ENCODE results near the gene TEPSIN. TPM values are rescaled to one million over a fixed set of nuclear protein-coding genes. Genes with fewer than 3 reads are reported as not detected.

Gene TEPSIN
- total RNA-seq, 2 donors from 2014 or later: 26.3 to 35.0 TPM

DNA sequence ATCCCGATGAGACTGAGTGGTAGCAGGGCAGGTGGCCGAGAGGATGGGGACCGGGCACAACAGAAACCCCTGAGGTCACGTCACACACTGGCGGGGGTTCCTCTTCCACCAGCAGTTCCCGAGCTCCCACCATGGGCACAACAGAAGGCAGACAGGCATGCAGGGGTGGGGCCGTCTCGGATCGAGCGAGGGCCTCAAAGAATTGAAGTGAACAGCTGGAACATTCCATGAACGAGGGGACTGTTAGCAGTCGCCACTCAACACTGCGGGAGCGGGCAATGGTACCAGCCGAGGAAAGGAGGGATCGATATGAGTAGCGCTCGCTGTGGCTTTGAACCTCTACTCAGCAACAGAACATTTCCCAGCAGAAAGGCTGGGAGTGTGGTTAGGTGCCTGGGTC is 21.4 kb downstream of the TEPSIN start:
- Mint-ChIP-seq H3K27ac (no peak overlapping the region), H3K27me3 (no peaks in the 10 kb centered on the region), H3K36me3 (ENCODE audit: low read depth) (no peaks in the 10 kb centered on the region), H3K4me1 (peaks cover 4% of the 10 kb centered on the region), H3K4me3 (no peak overlapping the region), H3K9me3 (no peaks in the 10 kb centered on the region)
- ATAC-seq (replicated peaks): no peak

DNA sequence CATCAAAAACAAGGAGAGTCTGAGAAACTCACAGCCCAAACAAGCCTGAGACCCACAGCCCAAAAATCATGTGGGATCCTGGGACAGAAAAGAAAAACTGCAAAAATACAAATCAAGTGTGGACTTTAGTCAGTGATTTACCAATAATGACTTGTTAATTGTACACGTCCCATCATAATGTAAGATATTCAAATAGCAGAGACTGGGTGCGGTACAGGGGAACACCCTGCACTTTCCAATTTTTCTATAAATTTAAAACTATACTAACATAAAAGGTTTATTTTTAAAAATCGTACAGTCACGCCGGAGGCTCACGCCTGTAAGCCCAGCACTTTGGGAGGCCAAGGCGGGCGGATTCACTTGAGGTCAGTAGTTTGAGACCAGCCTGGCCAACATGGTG is 24.9 kb downstream of the TEPSIN start:
- no peak for ATAC-seq (replicated peaks)
- H3K36me3 Mint-ChIP-seq (ENCODE audit: low read depth): no peaks in the 10 kb centered on the region
- H3K4me1 Mint-ChIP-seq: no peaks in the 10 kb centered on the region
- no peak overlapping the region for H3K27ac Mint-ChIP-seq
- H3K9me3 Mint-ChIP-seq: no peaks in the 10 kb centered on the region
- H3K4me3 Mint-ChIP-seq: no peak overlapping the region
- no peaks in the 10 kb centered on the region for H3K27me3 Mint-ChIP-seq

DNA sequence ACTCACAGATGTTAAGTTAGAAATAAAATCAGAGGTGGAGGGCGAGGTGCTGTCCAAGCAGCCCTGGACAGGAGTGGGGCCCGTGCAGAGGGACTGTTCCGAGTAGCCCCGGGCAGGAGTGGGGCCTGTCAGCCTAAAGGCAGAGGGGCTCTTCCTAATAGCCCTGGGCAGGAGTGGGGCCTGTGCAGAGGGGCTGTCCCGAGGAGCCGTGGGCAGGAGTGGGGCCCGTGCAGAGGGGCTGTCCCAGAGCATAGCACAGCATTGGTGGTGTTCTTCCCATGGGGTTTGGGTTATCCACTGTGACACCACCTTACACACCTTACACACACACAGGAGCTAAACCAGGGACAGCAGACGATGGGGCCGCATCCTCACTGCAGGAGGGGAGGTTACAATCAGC is 26.5 kb downstream of the TEPSIN start:
- no peak for ATAC-seq (replicated peaks)
- no peaks in the 10 kb centered on the region for H3K4me1 Mint-ChIP-seq
- no peak overlapping the region for H3K27ac Mint-ChIP-seq
- no peaks in the 10 kb centered on the region for H3K27me3 Mint-ChIP-seq
- no peaks in the 10 kb centered on the region for H3K9me3 Mint-ChIP-seq
- H3K4me3 Mint-ChIP-seq: no peak overlapping the region
- no peaks in the 10 kb centered on the region for H3K36me3 Mint-ChIP-seq (ENCODE audit: low read depth)

DNA sequence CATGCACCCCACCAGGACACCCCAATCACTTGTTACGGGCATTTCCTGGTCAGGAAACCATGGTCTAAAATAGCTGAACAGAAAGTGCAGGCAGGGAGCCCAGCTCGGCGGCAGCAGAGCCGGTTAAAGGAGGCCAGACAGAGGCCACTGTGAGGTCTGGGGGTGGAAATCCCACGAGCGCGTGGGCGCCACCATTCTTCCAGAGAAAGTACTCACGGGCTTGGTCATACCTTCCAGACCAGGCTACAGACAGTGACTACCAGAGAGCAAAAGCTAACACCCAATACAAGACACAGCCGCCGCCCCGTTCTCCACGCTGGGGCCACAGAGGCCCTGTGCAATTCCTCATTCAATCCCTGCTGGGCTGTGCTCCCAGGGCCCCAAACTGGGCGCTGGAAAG is 28.0 kb downstream of the TEPSIN start:
- H3K4me1 Mint-ChIP-seq: no peaks in the 10 kb centered on the region
- H3K36me3 Mint-ChIP-seq (ENCODE audit: low read depth): no peaks in the 10 kb centered on the region
- H3K4me3 Mint-ChIP-seq: no peak overlapping the region
- no peak overlapping the region for H3K27ac Mint-ChIP-seq
- no peaks in the 10 kb centered on the region for H3K9me3 Mint-ChIP-seq
- ATAC-seq (replicated peaks): no peak
- no peaks in the 10 kb centered on the region for H3K27me3 Mint-ChIP-seq

DNA sequence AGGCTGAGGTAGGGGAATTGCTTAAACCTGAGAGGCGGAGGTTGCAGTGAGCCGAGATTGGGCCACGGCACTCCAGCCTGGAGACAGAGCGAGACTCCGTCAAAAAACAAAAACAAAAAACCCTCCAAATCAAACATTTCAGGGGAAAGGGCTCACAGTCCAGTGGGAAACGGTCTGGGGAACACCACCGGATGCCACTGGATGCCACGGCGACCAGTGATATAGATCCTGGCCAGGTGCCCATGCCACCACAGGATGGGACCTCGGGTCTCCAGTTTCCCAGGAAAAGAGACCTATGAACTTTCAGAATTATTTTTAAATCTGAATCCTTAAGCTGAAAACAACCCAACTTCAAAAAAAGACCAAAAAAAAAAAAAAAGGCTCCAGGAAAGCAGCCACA is 28.4 kb downstream of the TEPSIN start:
- Mint-ChIP-seq H3K36me3 (ENCODE audit: low read depth) (no peaks in the 10 kb centered on the region), H3K4me1 (no peaks in the 10 kb centered on the region), H3K27me3 (no peaks in the 10 kb centered on the region), H3K4me3 (no peak overlapping the region), H3K9me3 (no peaks in the 10 kb centered on the region), H3K27ac (no peak overlapping the region)
- ATAC-seq (replicated peaks): no peak

DNA sequence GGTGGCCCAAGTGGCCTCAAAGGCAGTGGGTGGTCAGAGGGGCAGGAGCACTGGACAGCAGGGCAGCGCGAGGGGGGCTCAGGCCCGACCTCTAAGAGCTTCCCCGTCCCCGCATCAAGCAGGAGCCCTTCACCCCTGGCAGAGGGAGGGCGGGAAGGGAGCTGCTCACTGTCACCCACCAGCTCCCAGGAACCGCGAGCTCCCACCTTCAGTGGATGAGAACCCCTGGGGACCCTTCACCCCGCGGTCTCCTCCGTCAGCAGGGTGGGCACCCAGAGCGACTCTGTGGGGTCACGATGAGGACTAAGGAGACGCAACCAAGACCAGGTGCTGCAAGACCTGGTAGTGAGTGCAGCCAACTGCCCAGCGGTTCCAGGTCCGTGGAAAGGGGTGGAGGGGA is 29.7 kb downstream of the TEPSIN start:
- no peaks in the 10 kb centered on the region for H3K27me3 Mint-ChIP-seq
- no peak overlapping the region for H3K4me3 Mint-ChIP-seq
- no peaks in the 10 kb centered on the region for H3K4me1 Mint-ChIP-seq
- no peak overlapping the region for H3K27ac Mint-ChIP-seq
- ATAC-seq (replicated peaks): no peak
- no peaks in the 10 kb centered on the region for H3K36me3 Mint-ChIP-seq (ENCODE audit: low read depth)
- H3K9me3 Mint-ChIP-seq: no peaks in the 10 kb centered on the region

DNA sequence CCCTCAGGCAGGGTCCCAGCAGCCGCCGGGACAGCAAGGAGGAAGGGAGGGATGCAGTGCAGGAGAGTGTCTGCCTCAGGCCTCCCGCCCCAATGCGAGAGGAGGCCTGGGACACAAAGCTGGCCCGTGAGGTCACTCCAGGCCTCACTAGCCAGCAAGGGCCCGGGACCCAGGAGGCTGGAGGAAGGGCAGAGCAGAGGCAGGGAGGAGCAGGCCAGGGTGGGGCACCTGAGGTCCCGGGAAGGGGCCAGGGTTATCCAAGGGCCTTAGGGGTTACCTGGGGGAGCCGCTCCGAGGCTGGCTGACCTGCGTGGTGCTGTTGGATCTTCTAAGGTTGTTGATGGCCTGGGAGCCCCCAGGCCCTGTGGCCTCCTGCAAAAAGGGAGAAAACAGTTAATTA is 30.2 kb downstream of the TEPSIN start:
- no peak for ATAC-seq (replicated peaks)
- Mint-ChIP-seq H3K36me3 (ENCODE audit: low read depth) (no peaks in the 10 kb centered on the region), H3K4me1 (no peaks in the 10 kb centered on the region), H3K27me3 (no peaks in the 10 kb centered on the region), H3K27ac (no peak overlapping the region), H3K4me3 (no peak overlapping the region), H3K9me3 (no peaks in the 10 kb centered on the region)

DNA sequence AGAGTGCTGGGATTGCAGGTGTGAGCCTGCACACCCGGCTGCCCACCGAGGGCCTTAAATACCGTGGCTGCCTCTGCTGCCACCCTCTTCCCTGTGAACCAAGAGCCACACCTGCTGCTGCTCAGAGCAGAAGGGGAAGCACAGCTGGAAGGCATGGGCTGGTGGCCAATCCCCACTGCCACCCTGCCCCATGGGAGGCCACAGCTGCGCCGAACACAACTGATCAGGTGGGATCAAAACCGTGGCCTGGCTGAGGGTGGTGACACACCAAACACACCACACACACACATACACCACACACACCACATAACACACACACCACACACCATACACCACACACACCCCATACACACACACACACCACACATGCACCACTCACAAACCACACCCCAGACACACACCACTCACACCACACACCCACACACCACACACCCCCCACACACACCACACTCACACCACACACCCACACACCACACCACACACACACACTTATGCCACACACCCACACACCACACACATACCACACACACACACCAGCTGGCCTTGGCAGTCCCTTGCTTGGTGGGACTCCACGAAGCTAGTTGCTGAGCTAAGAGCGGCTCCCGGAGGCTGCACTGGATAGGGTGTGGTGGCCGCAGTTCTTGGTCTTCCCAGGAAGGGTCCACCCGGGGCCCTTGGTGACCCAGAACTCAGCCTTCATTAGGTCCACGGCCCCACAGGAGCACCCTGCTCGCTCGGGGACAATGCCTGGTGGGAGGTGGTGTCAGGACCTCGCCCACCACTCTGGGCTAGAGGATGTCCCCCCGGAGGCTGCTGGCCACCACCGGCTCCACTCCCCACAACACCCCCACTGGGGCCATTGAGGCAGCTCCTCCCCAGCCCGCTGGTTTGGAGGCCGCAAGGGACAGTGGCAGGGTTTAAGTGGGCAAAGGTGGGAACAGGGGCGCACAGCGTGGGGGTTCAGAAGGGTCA is 31.0 kb downstream of the TEPSIN start:
- Mint-ChIP-seq H3K36me3 (ENCODE audit: low read depth) (no peaks in the 10 kb centered on the region), H3K4me3 (no peak overlapping the region), H3K4me1 (no peaks in the 10 kb centered on the region), H3K27me3 (no peaks in the 10 kb centered on the region), H3K9me3 (no peaks in the 10 kb centered on the region), H3K27ac (no peak overlapping the region)
- no peak for ATAC-seq (replicated peaks)

DNA sequence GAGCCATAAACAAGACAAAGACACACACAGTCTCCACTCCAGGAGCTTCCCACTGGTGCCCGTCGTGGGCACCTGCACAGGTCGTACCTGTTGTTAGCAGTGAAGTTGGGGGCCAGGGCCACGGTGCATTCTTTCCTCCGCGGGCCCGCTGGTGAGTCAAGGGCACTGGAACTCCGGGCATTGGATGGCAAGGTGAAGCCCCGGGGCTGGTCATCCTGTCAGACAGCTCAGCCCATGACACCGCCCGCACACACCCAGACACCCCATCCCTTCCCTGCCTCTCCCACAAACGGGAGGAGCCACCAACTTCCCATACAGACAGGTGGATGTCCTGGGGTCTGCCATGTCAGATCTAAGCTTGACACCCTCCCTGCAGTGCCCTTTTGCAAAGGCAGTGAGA is 32.2 kb downstream of the TEPSIN start:
- Mint-ChIP-seq H3K27ac (no peak overlapping the region), H3K4me3 (no peak overlapping the region), H3K4me1 (no peaks in the 10 kb centered on the region), H3K36me3 (ENCODE audit: low read depth) (no peaks in the 10 kb centered on the region), H3K27me3 (no peaks in the 10 kb centered on the region), H3K9me3 (no peaks in the 10 kb centered on the region)
- no peak for ATAC-seq (replicated peaks)

DNA sequence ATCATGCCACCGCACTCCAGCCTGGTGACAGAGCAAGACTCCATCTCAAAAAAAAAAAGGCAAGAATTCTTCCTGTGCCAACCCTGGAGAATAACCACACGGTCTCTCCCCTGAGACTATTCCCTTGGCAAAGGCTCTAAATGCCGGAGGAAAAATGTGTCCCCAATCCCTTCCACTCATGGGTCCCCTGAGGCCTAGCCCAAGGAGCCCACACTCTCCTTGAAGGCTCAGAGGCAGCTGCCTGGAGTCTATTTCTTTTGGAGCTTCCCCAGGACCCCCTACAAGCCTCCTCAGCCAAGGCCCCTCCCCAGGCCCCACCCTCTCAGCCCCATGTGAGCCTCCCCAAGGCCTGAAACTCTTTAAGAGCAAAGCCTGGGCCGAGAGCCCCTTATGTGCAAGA is 32.7 kb downstream of the TEPSIN start:
- no peaks in the 10 kb centered on the region for H3K36me3 Mint-ChIP-seq (ENCODE audit: low read depth)
- H3K27me3 Mint-ChIP-seq: no peaks in the 10 kb centered on the region
- no peak overlapping the region for H3K27ac Mint-ChIP-seq
- no peaks in the 10 kb centered on the region for H3K9me3 Mint-ChIP-seq
- no peak for ATAC-seq (replicated peaks)
- no peak overlapping the region for H3K4me3 Mint-ChIP-seq
- no peaks in the 10 kb centered on the region for H3K4me1 Mint-ChIP-seq

DNA sequence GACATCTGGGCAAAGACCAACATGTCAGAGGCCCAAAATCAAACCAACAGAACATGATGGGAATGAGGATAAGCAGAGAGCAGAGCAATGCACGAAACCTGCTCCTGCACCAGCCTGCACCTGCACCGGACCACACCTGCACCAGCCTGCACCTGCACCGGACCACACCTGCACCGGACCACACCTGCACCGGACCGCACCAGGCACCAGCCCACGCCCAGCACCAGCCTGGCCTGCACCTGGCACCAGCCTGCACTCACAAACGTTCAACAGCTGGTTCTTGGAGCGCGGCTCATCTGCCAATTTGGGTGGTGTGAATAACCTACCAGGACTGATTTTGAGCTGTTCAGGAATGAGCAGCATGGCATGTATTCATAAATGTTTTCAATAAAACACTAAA is 34.3 kb downstream of the TEPSIN start:
- H3K27me3 Mint-ChIP-seq: no peaks in the 10 kb centered on the region
- H3K27ac Mint-ChIP-seq: no peak overlapping the region
- H3K9me3 Mint-ChIP-seq: no peaks in the 10 kb centered on the region
- H3K4me3 Mint-ChIP-seq: no peak overlapping the region
- H3K36me3 Mint-ChIP-seq (ENCODE audit: low read depth): no peaks in the 10 kb centered on the region
- H3K4me1 Mint-ChIP-seq: no peaks in the 10 kb centered on the region
- ATAC-seq (replicated peaks): no peak

DNA sequence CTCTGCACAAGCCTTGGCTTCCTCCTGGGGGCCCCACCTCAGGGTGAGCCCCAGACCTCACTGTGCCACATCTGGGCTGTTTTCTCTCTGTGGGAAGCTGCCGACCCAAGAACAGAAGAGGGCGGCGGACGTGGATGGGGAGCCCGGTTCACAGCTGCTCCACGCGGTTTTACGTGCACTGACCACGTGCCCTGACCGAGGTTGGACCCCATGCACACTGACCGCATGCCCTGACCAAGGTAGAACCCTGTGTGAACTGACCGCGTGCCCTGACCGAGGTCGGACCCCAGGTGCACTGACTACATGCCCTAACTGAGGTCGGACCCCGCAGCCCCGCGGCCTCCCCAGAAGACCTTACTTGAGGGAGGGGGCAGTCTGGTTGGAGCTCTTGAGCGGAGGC is 35.7 kb downstream of the TEPSIN start:
- H3K27me3 Mint-ChIP-seq: no peaks in the 10 kb centered on the region
- ATAC-seq (replicated peaks): no peak
- H3K27ac Mint-ChIP-seq: no peak overlapping the region
- no peak overlapping the region for H3K4me3 Mint-ChIP-seq
- no peaks in the 10 kb centered on the region for H3K36me3 Mint-ChIP-seq (ENCODE audit: low read depth)
- no peaks in the 10 kb centered on the region for H3K9me3 Mint-ChIP-seq
- no peaks in the 10 kb centered on the region for H3K4me1 Mint-ChIP-seq

DNA sequence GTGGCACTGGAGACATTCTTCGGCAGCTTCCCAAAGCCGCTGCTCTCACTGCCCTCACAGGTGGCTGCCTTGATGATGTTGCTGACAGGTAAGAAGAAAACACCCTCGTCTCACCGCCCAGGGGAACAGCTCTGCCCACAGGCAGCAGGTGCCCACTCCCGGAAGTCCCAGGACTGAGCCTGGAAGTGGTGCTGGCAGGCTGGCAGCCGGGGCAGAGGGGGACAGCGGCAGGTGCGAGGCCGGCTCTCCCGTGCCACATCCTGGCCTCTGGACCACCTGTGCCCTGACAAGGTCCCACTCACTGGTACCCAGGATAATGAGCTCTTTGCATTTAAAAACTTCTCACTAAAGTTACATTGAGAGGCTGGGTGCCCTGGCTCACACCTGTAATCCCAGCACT is 36.5 kb downstream of the TEPSIN start:
- no peak overlapping the region for H3K27ac Mint-ChIP-seq
- no peak overlapping the region for H3K4me3 Mint-ChIP-seq
- no peak for ATAC-seq (replicated peaks)
- H3K27me3 Mint-ChIP-seq: no peaks in the 10 kb centered on the region
- no peaks in the 10 kb centered on the region for H3K36me3 Mint-ChIP-seq (ENCODE audit: low read depth)
- no peaks in the 10 kb centered on the region for H3K9me3 Mint-ChIP-seq
- H3K4me1 Mint-ChIP-seq: no peaks in the 10 kb centered on the region

DNA sequence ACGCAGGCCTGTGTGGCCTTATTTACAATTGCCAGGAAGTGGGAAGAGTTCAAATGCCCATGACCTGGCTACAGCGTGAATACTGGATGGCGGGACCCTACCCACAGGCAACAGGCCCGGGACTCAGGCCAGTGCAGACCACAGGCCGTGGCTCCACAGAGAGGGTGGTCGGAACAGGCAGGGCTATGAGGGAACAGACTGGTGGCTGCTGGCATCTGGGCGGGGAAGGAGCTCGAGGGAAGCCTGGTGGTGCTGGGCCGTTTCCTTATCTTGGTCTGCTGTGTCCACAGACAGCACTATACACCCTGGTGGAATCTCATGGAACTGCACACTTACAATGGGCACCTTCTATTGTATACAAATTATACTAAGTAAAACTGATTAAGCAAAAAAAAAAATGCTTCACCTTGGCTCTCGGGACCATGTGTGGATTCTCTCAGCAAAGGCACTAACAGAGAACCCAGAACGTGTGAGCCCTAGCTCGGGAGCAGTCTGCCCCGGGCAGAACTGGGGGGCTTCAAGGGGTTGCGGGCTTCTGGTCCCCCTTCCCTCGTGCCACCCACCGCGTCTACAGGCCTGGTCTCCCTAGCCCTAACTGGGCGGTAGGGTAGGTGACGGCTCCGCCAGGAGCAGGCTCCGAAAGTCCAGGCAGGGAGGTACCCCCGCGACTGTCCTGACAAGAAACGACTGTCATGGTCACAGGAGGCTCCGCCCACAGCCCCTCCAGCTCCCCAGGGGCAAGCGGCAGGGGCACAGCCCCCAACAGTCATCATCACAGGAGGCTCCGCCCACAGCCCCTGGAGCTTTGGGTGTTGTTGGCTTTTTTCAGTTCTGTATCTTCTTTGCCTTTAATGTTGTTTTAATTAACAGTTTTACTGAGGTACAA is 37.9 kb downstream of the TEPSIN start:
- no peak overlapping the region for H3K4me3 Mint-ChIP-seq
- peak; percentile 59 for ATAC-seq (replicated peaks)
- no peaks in the 10 kb centered on the region for H3K9me3 Mint-ChIP-seq
- no peak overlapping the region for H3K27ac Mint-ChIP-seq
- no peaks in the 10 kb centered on the region for H3K27me3 Mint-ChIP-seq
- no peaks in the 10 kb centered on the region for H3K4me1 Mint-ChIP-seq
- H3K36me3 Mint-ChIP-seq (ENCODE audit: low read depth): no peaks in the 10 kb centered on the region

DNA sequence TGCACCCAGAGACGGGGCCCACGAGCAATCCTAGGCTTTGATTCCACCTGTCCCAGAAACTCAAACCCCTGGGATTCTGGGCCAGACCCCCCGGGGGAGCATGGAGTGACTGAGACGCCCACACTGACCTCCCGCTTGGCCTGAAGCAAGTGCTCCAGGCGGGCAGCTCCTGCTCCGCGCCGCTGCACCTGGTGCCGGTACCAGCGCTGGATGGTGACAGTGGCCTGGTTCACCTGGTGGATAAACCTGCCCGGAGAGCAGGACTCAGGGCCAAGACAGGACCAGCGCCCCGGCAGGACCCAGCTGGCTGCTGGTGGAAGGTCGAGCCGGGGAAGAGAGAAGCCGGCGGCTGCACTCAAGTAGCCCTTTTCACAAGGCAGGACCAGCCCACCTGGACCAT is 38.7 kb downstream of the TEPSIN start:
- no peaks in the 10 kb centered on the region for H3K9me3 Mint-ChIP-seq
- ATAC-seq (replicated peaks): no peak
- H3K4me3 Mint-ChIP-seq: no peak overlapping the region
- no peaks in the 10 kb centered on the region for H3K36me3 Mint-ChIP-seq (ENCODE audit: low read depth)
- no peaks in the 10 kb centered on the region for H3K4me1 Mint-ChIP-seq
- H3K27me3 Mint-ChIP-seq: no peaks in the 10 kb centered on the region
- H3K27ac Mint-ChIP-seq: no peak overlapping the region

Measured in activated T-helper 17 cell treated with anti-CD3 and anti-CD28 coated beads, Interleukin-2, amount 50 U/mL, for 72 hours (primary cell).